ENCODE measurements around the gene CCNF. TPM values are rescaled to one million over a fixed set of nuclear protein-coding genes. Genes with fewer than 3 reads are reported as not detected.
A peak's percentile ranks its signal among the peaks of the same experiment; 100 is the strongest.

CCNF gene
- total RNA-seq, 2 experiments from 2014 or later, result 105 to 110 TPM

- CTCF ChIA-PET, result interaction anchor here (0.7 to 1.5 kb wide), 9 partner anchors 10 to 304 kb away, joined by 3 to 4 read pairs (median 4); partner anchors contain the start of genes CCNF, TBC1D24 and TRAF7
- H3K4me1 Mint-ChIP-seq (ENCODE audit: low read depth), result peaks cover 16% of the 10 kb centered on the region
- peak within 1 kb of the TSS; percentile 79 for H3K4me3 Mint-ChIP-seq
- no peaks in the 10 kb centered on the region for H3K27me3 Mint-ChIP-seq (ENCODE audit: low read depth)
- H3K27ac Mint-ChIP-seq, result peak within 1 kb of the TSS; percentile 94
- peak; percentile 98 for DNase-seq
- POLR2A ChIA-PET, result interaction anchor here (1.0 to 3.5 kb wide), 6 partner anchors 11 to 54 kb away, joined by 3 to 14 read pairs (median 4); partner anchors contain the start of genes ATP6V0C, CCNF and NTN3
- no peaks in the 10 kb centered on the region for H3K9me3 Mint-ChIP-seq (ENCODE audit: insufficient read depth)
- ATAC-seq, result peak; percentile 97
- peaks cover 42% of the 10 kb centered on the region for H3K36me3 Mint-ChIP-seq (ENCODE audit: low read depth)
Measured at GRCh38 chr16:2459647-2460390, 30.6 kb downstream of the CCNF start, which contains the start of gene TEDC2. TSS of gene TEDC2 (plus strand) at chr16:2460109. CDS start at chr16:2460145, 36 bp downstream.

DNA sequence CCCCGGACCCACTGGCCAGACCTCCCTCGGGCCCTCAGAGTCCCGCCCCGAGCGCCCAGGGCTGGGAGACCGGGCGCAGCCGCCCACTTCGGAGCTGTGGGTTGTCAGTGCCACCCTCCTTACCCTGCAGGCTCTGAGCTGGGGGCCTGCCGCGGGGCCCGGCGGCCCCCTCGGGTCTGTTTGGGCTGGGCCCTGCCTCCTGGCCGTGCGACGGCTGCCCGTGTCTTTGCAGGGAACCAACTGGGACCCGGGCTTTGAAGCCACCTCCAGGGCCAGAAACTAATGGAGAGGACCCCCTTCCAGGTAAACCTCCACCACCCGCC, 31.1 kb downstream of the CCNF start:
- H3K9me3 Mint-ChIP-seq (ENCODE audit: insufficient read depth), result no peaks in the 10 kb centered on the region
- POLR2A ChIA-PET, result interaction anchor here (0.6 to 3.5 kb wide), 5 partner anchors 10 to 41 kb away, joined by 3 to 14 read pairs (median 4); partner anchors contain the start of genes CCNF, NTN3 and TBC1D24
- H3K4me1 Mint-ChIP-seq (ENCODE audit: low read depth), result peaks cover 16% of the 10 kb centered on the region
- peaks cover 38% of the 10 kb centered on the region for H3K36me3 Mint-ChIP-seq (ENCODE audit: low read depth)
- H3K27ac Mint-ChIP-seq, result no peak overlapping the region
- ATAC-seq (no peak), DNase-seq (no peak)
- H3K27me3 Mint-ChIP-seq (ENCODE audit: low read depth), result no peaks in the 10 kb centered on the region
- H3K4me3 Mint-ChIP-seq, result peak overlapping the region; percentile 79
- CTCF ChIA-PET, result interaction anchor here (0.7 to 1.5 kb wide), 7 partner anchors 10 to 208 kb away, joined by 3 to 4 read pairs (median 4); partner anchors contain the start of genes CCNF and TBC1D24

DNA sequence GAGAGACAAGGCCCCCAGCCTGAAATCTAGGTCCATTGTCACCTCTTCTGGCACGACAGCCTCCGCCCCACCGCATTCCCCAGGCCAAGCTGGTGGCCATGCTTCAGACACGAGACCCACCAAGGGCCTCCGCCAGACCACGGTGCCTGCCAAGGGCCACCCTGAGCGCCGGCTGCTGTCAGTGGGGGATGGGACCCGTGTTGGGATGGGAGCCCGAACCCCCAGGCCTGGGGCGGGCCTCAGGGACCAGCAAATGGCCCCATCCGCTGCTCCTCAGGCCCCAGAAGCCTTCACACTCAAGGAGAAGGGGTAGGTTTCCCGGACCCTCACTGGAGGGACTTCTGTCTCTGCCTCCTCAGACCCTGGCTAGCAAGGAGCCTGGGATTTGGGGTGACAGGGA, 31.7 kb downstream of the CCNF start:
- no peak overlapping the region for H3K27ac Mint-ChIP-seq

GRCh38 chr16:2462031-2462866, 33.0 kb downstream of the CCNF start:
- no peak for DNase-seq
- ChIA-PET CTCF (interaction anchor here (1.4 kb wide), 1 partner anchor 12 kb away, joined by 3 read pairs; the partner anchor contains the start of gene TBC1D24), POLR2A (interaction anchor here (3.5 kb wide), 1 partner anchor 8 kb away, joined by 14 read pairs; the partner anchor contains the start of gene NTN3)
- peaks cover 19% of the 10 kb centered on the region for H3K36me3 Mint-ChIP-seq (ENCODE audit: low read depth)
- no peaks in the 10 kb centered on the region for H3K9me3 Mint-ChIP-seq (ENCODE audit: insufficient read depth)
- no peak for ATAC-seq
- H3K4me1 Mint-ChIP-seq (ENCODE audit: low read depth), result peaks cover 16% of the 10 kb centered on the region
- no peak overlapping the region for H3K4me3 Mint-ChIP-seq
- H3K27ac Mint-ChIP-seq, result no peak overlapping the region
- H3K27me3 Mint-ChIP-seq (ENCODE audit: low read depth), result peaks cover 5% of the 10 kb centered on the region

More for the DNA sequence above, 31.7 kb downstream of the CCNF start:
- no peak for ATAC-seq
- ChIA-PET CTCF (interaction anchor here (1.0 to 1.5 kb wide), 4 partner anchors 13 to 40 kb away, joined by 3 to 4 read pairs (median 4); partner anchors contain the start of genes CCNF and TBC1D24), POLR2A (interaction anchor here (0.6 to 3.5 kb wide), 2 partner anchors 10 to 14 kb away, joined by 3 to 14 read pairs; partner anchors contain the start of genes NTN3 and TBC1D24)
- Mint-ChIP-seq H3K27me3 (ENCODE audit: low read depth) (no peaks in the 10 kb centered on the region), H3K36me3 (ENCODE audit: low read depth) (peaks cover 32% of the 10 kb centered on the region), H3K4me1 (ENCODE audit: low read depth) (peaks cover 16% of the 10 kb centered on the region), H3K9me3 (ENCODE audit: insufficient read depth) (no peaks in the 10 kb centered on the region), H3K4me3 (peak overlapping the region; percentile 62)
- DNase-seq, result no peak

- ChIA-PET CTCF (no interaction called here), POLR2A (no interaction called here)
- H3K27me3 Mint-ChIP-seq (ENCODE audit: low read depth), result peaks cover 15% of the 10 kb centered on the region
- no peak overlapping the region for H3K27ac Mint-ChIP-seq
- no peak for ATAC-seq
- no peak for DNase-seq
- peaks cover 10% of the 10 kb centered on the region for H3K4me1 Mint-ChIP-seq (ENCODE audit: low read depth)
- H3K36me3 Mint-ChIP-seq (ENCODE audit: low read depth), result peaks cover 8% of the 10 kb centered on the region
- H3K4me3 Mint-ChIP-seq, result no peak overlapping the region
- H3K9me3 Mint-ChIP-seq (ENCODE audit: insufficient read depth), result no peaks in the 10 kb centered on the region
Measured at GRCh38 chr16:2464333-2464732, 35.1 kb downstream of the CCNF start.

- DNase-seq, result no peak
- CTCF ChIA-PET, result no interaction called here
Measured at GRCh38 chr16:2465653-2466415, 36.6 kb downstream of the CCNF start.

DNA sequence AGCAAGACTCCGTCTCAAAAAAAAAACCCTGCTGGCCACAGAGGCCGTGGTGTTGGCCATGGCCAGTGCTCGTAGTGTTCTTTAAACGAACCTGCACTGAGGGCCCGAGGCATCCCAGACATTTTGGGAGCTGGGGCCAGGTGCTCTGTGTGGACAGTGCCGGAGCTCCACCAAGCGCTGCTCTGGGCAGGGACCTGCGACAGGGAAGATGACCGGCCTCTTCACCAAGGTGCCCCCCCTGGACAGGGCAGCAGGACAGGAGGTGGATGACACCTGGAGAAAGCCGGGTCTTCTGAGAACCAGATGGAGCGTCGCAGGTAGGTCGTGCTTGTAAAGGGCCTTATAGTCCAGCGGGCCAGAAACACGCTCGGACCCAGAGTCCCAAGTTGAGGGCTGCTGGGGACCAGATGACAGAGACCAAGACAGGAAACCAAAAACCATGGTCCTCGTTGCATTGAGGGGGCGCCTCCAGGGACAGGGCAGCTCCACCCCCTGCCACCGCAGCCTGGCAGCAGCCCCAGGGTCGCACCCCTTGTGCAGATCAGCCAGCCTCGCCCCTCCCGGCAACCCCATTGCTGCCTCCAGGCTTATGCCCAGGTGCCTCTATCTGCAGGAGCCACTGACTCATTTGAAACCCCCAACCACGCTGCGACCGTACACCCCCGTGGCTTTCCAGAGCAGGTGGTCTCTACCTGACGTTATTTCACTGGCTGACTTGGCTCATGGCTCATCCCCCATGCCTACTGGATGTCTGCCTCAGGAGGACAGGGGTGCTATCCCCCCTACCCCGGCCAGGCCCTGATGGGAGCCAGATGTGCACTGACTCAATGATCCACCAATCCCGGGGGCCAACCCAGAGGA, 37.6 kb downstream of the CCNF start:
- no peaks in the 10 kb centered on the region for H3K9me3 Mint-ChIP-seq (ENCODE audit: insufficient read depth)
- peaks cover 4% of the 10 kb centered on the region for H3K4me1 Mint-ChIP-seq (ENCODE audit: low read depth)
- POLR2A ChIA-PET, result no interaction called here
- CTCF ChIA-PET, result no interaction called here
- ATAC-seq, result no peak
- no peak overlapping the region for H3K27ac Mint-ChIP-seq
- H3K36me3 Mint-ChIP-seq (ENCODE audit: low read depth), result peaks cover 4% of the 10 kb centered on the region
- DNase-seq, result no peak
- H3K4me3 Mint-ChIP-seq, result no peak overlapping the region
- peaks cover 29% of the 10 kb centered on the region for H3K27me3 Mint-ChIP-seq (ENCODE audit: low read depth)

More at GRCh38 chr16:2465653-2466415, 36.6 kb downstream of the CCNF start:
- Mint-ChIP-seq H3K4me3 (no peak overlapping the region), H3K9me3 (ENCODE audit: insufficient read depth) (no peaks in the 10 kb centered on the region), H3K36me3 (ENCODE audit: low read depth) (peaks cover 4% of the 10 kb centered on the region), H3K27ac (no peak overlapping the region), H3K27me3 (ENCODE audit: low read depth) (peaks cover 27% of the 10 kb centered on the region), H3K4me1 (ENCODE audit: low read depth) (peaks cover 7% of the 10 kb centered on the region)
- ATAC-seq, result no peak
- POLR2A ChIA-PET, result no interaction called here

- no peaks in the 10 kb centered on the region for H3K9me3 Mint-ChIP-seq (ENCODE audit: insufficient read depth)
- H3K27ac Mint-ChIP-seq, result no peak overlapping the region
- DNase-seq (no peak), ATAC-seq (peak; percentile 20)
- H3K4me3 Mint-ChIP-seq, result no peak overlapping the region
- ChIA-PET POLR2A (no interaction called here), CTCF (interaction anchor here (3.3 kb wide), 1 partner anchor 34 kb away, joined by 10 read pairs; no protein-coding TSS in a partner anchor)
- peaks cover 4% of the 10 kb centered on the region for H3K4me1 Mint-ChIP-seq (ENCODE audit: low read depth)
- peaks cover 31% of the 10 kb centered on the region for H3K27me3 Mint-ChIP-seq (ENCODE audit: low read depth)
- peaks cover 2% of the 10 kb centered on the region for H3K36me3 Mint-ChIP-seq (ENCODE audit: low read depth)
Measured at GRCh38 chr16:2467528-2468232, 38.4 kb downstream of the CCNF start.

DNA sequence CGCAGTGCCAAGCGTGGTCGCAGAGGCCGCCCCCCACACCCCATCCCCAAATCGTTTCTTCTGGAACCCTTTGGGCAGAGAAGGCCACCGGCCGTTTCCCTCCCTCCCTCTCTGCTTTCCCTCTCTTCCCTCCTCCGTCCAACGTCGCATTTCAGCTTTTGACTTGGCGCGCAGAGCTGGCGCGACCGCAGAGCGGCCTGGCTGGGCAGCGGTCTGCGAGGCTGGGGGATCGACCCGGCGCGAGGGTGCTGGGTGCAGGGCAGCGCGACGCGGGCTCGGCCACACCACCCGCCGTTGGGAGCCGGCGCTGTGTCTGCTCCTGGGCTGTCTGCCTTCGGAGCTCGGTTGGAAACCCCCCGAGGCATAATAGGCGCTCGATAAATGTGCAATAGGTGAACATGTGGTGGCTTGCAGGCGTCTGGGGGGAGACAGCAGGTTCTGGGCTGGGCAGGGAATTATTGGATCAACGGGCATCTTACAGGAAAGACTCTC, 39.0 kb downstream of the CCNF start:
- DNase-seq (no peak), ATAC-seq (peak; percentile 35)
- Mint-ChIP-seq H3K9me3 (ENCODE audit: insufficient read depth) (no peaks in the 10 kb centered on the region), H3K4me3 (peak overlapping the region; percentile 18), H3K27me3 (ENCODE audit: low read depth) (peaks cover 36% of the 10 kb centered on the region), H3K36me3 (ENCODE audit: low read depth) (no peaks in the 10 kb centered on the region), H3K27ac (no peak overlapping the region), H3K4me1 (ENCODE audit: low read depth) (peaks cover 9% of the 10 kb centered on the region)
- ChIA-PET CTCF (interaction anchor here (3.3 kb wide), 1 partner anchor 33 kb away, joined by 10 read pairs; no protein-coding TSS in a partner anchor), POLR2A (interaction anchor here (0.9 kb wide), 1 partner anchor 38 kb away, joined by 3 read pairs; the partner anchor contains the start of gene CCNF)

Measured in activated CD8-positive, alpha-beta T cell treated with anti-CD3 and anti-CD28 coated beads, Interleukin-2, amount 10 ng/mL, durations not matched to agents 7 days and 5 days (primary cell).